Fibroblast of skin of right quadriceps (primary cell): ENCODE measurements around the gene CCDC152.
"Not testable (repeated sequence)": the region's sequence is repeated elsewhere in the genome, so short reads cannot be mapped to it uniquely, and the experiment has no call there.

Experiments
- DNase-seq: peaks from one replicate; pipeline ENCODE4 v3.0.0-alpha.2; 2013

CCDC152 gene

GRCh38 chr5:42756606-42757601 lies at the start of gene CCDC152:
CCDC152 (plus strand) TSS chr5:42756818; CDS start chr5:42759122, 2,304 bp downstream.
- peak; percentile 63 for DNase-seq

- DNase-seq: peak; percentile 64
Measured at GRCh38 chr5:42715785-42716184, 40.8 kb upstream of the CCDC152 start.

GRCh38 chr5:42718591-42718990 lies 38.0 kb upstream of the CCDC152 start:
- peak; percentile 9 for DNase-seq

- peak; percentile 2 for DNase-seq
Measured at GRCh38 chr5:42719034-42719433, 37.6 kb upstream of the CCDC152 start.

- peak; percentile 9 for DNase-seq
Measured at GRCh38 chr5:42720251-42720650, 36.4 kb upstream of the CCDC152 start.

GRCh38 chr5:42721484-42721883 lies 35.1 kb upstream of the CCDC152 start:
- peak; percentile 48 for DNase-seq

GRCh38 chr5:42734531-42735058 lies 22.0 kb upstream of the CCDC152 start:
- not testable (repeated sequence) for DNase-seq

GRCh38 chr5:42740920-42741319 lies 15.7 kb upstream of the CCDC152 start:
- DNase-seq: no peak

- no peak for DNase-seq
Measured at GRCh38 chr5:42745426-42745825, 11.2 kb upstream of the CCDC152 start.

- DNase-seq: no peak
Measured at GRCh38 chr5:42745856-42746255, 10.8 kb upstream of the CCDC152 start.

- no peak for DNase-seq
Measured at GRCh38 chr5:42749020-42749419, 7.6 kb upstream of the CCDC152 start.

GRCh38 chr5:42750507-42750906 lies 6.1 kb upstream of the CCDC152 start:
- DNase-seq: no peak

GRCh38 chr5:42751044-42751443 lies 5.6 kb upstream of the CCDC152 start:
- no peak for DNase-seq

- no peak for DNase-seq
Measured at GRCh38 chr5:42753099-42753498, 3.5 kb upstream of the CCDC152 start.

- no peak for DNase-seq
Measured at GRCh38 chr5:42759456-42759855, 2.8 kb downstream of the CCDC152 start.

- no peak for DNase-seq
Measured at GRCh38 chr5:42760426-42760825, 3.8 kb downstream of the CCDC152 start.

- no peak for DNase-seq
Measured at GRCh38 chr5:42761791-42762190, 5.2 kb downstream of the CCDC152 start.

GRCh38 chr5:42767491-42768105 lies 11.0 kb downstream of the CCDC152 start:
- peak; percentile 39 for DNase-seq

- DNase-seq: no peak
Measured at GRCh38 chr5:42768106-42768504, 11.5 kb downstream of the CCDC152 start.

- no peak for DNase-seq
Measured at GRCh38 chr5:42770003-42770402, 13.4 kb downstream of the CCDC152 start.

GRCh38 chr5:42772265-42772993 lies 15.8 kb downstream of the CCDC152 start:
- DNase-seq: no peak

- no peak for DNase-seq
Measured at GRCh38 chr5:42779083-42779482, 22.5 kb downstream of the CCDC152 start.

GRCh38 chr5:42781584-42781983 lies 25.0 kb downstream of the CCDC152 start:
- no peak for DNase-seq
